Panc1 (cell line): Measurements from ENCODE around the gene HOXC9. TPM values are rescaled to one million over a fixed set of nuclear protein-coding genes. Genes with fewer than 3 reads are reported as not detected.

Source experiments
- ATAC-seq: fragments of 200-7000 bp; cut with Tn5 transposase; 2 replicates; pipeline ENCODE4 v1.9.1; 2020; ENCODE audit warnings: mild to moderate bottlenecking, moderate library complexity
- BruUV-seq: library from RNA; stranded (reverse); fragments of 400-500 nt; replicated peaks from 2 replicates; lab custom pipeline; 2021; lab: Mats Ljungman, UMichigan
- CTCF ChIA-PET: fragments of 300-600 bp; sonication (Branson Sonifier 250); formaldehyde crosslinking; loops from one replicate; lab custom pipeline; 2022; ENCODE audit warnings: antibody characterized with exemption; lab: Charles Lee
- POLR2A ChIA-PET: fragments of 300-600 bp; sonication (Branson Sonifier 250); formaldehyde crosslinking; loops from one replicate; lab custom pipeline; 2022; ENCODE audit warnings: antibody characterized with exemption; lab: Charles Lee
- DNase-seq: peaks from one replicate; pipeline ENCODE4 v3.0.0-alpha.2; 2010; ENCODE audit warnings: low read depth, low spot score
- H3K27ac ChIP-seq: 2 replicates; pipeline ENCODE4 v1.5.1; 2011; ENCODE audit warnings: mild to moderate bottlenecking, low read length, inconsistent platforms
- H3K27me3 ChIP-seq: fragments of 200-500 bp; sonication (Bioruptor generic); 2 replicates; pipeline ENCODE4 v1.6.0; 2014; ENCODE audit warnings: low read length, inconsistent platforms; ENCODE audit not compliant: control insufficient read depth, insufficient read depth
- H3K36me3 ChIP-seq: fragments of 200-500 bp; sonication (Bioruptor generic); 2 replicates; pipeline ENCODE4 v1.5.1; 2014; ENCODE audit warnings: inconsistent platforms, mild to moderate bottlenecking, low read length, moderate library complexity; ENCODE audit not compliant: control insufficient read depth, insufficient read depth
- H3K4me1 ChIP-seq: 2 replicates; pipeline ENCODE4 v1.5.1; 2011; ENCODE audit warnings: inconsistent platforms, mild to moderate bottlenecking, low read length, moderate library complexity; ENCODE audit not compliant: control insufficient read depth, insufficient read depth
- H3K4me3 ChIP-seq, 2 experiments: 2 replicates each; pipeline ENCODE4 v1.5.1; 2011 to 2012; ENCODE audit warnings: low read depth in 2 of 2, low read length in 2 of 2, mild to moderate bottlenecking in 2 of 2, inconsistent platforms in 1 of 2, moderate library complexity in 1 of 2
- H3K9me3 ChIP-seq: fragments of 200-500 bp; sonication (Bioruptor generic); 2 replicates; pipeline ENCODE4 v1.5.1; 2014; ENCODE audit warnings: low read depth, mild to moderate bottlenecking, inconsistent platforms, low read length, moderate library complexity; ENCODE audit not compliant: control insufficient read depth, insufficient read depth
- POLR2AphosphoS5 ChIP-seq: IDR thresholded peaks from 2 replicates; pipeline ENCODE4 v1.6.1; 2012; ENCODE audit warnings: mild to moderate bottlenecking, low read depth, low read length, moderate library complexity
- REST ChIP-seq, 2 experiments: IDR thresholded peaks; 2 replicates each; pipeline ENCODE4 v1.6.1; 2011 to 2012; ENCODE audit warnings: low read depth in 2 of 2, control low read depth in 1 of 2, low read length in 1 of 2, mild to moderate bottlenecking in 1 of 2, moderate library complexity in 1 of 2; ENCODE audit not compliant: insufficient read depth in 1 of 2
- SIN3A ChIP-seq: IDR thresholded peaks from 2 replicates; pipeline ENCODE4 v1.6.1; 2012; ENCODE audit warnings: low read depth, mild to moderate bottlenecking, low read length, moderate library complexity, borderline replicate concordance; ENCODE audit not compliant: insufficient read depth
- TCF7L2 ChIP-seq: IDR thresholded peaks from 2 replicates; pipeline ENCODE4 v1.6.1; 2011; ENCODE audit warnings: mild to moderate bottlenecking, low read depth, low read length, inconsistent platforms
- in situ Hi-C: cut with HindIII; loops from 2 replicates; pipeline ENCODE4 v1.10.0; 2016; ENCODE audit warnings: low sequenced_read_pairs, low pct_unique_long_range_greater_than_20kb
- intact Hi-C: fragments of 100-400 bp; cut with micrococcal nuclease; formaldehyde crosslinking; loops from one replicate; pipeline ENCODE4 v1.10.0; 2022; ENCODE audit not compliant: unreplicated experiment
- total RNA-seq: library from RNA; stranded (reverse); gene quantifications from one replicate; pipeline ENCODE4 v1.2.1, GENCODE V29; 2021; ENCODE audit not compliant: unreplicated experiment
- TF ChIP-seq, protein P1 (sequence below): fragments of 450-650 bp; IDR thresholded peaks from 2 replicates; pipeline ENCODE4 v1.5.1; 2017; ENCODE audit warnings: mild to moderate bottlenecking

HOXC9 gene
- total RNA-seq, 1 experiment from 2014 or later: 37.2 TPM

DNA sequence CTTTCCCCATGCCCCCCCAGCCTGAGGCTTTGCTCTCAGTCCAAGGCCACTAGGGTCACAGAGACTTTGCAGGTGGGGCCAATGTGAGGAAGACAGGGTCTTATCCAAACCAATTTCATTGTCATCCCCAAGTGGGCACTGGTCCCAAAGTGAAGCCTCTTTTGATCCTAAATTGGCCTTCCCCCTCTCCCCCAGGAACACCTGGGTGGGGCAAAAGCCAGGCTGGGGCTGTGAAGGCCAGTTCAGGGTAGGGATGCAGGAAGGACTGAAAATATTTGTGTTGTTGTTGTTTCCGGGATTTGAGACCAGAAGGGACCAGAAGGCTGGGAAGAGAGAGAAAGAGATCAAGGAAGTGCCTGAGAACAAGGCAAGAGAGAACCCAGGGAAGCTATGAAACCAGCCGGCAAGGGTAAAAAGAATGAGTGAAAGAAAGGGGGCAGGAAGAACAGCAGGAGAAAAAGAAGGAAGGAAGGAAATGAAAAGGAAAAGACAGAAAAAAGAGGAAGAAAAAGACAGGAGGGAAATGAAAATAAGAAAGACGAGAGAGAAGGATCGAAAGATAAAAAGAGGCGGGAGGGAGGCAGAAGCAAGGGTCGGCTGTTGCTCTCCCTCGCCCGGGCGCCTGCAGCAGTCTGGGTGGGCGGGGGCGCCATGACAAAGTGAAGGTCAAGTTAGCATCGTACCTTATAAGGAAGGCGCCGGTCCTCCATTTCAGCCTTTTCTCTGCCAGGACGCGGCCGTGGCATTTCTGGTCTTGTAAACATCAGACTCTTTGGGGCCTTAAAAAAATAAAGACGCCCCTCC is 34.5 kb upstream of the HOXC9 start:
- H3K4me1 ChIP-seq: peaks cover 79% of the 10 kb centered on the region
- H3K9me3 ChIP-seq: no peaks in the 10 kb centered on the region
- no peaks in the 10 kb centered on the region for H3K27me3 ChIP-seq
- CTCF ChIA-PET: no interaction called here
- TF ChIP-seq POLR2AphosphoS5 (no peak), SIN3A (no peak), REST (IDR thresholded peaks at IDR 0.05; ENCODE audit: insufficient read depth in 1 of 2, low read depth in 2 of 2, low read length in 1 of 2) (no peak)
- TF ChIP-seq, protein P1, sequence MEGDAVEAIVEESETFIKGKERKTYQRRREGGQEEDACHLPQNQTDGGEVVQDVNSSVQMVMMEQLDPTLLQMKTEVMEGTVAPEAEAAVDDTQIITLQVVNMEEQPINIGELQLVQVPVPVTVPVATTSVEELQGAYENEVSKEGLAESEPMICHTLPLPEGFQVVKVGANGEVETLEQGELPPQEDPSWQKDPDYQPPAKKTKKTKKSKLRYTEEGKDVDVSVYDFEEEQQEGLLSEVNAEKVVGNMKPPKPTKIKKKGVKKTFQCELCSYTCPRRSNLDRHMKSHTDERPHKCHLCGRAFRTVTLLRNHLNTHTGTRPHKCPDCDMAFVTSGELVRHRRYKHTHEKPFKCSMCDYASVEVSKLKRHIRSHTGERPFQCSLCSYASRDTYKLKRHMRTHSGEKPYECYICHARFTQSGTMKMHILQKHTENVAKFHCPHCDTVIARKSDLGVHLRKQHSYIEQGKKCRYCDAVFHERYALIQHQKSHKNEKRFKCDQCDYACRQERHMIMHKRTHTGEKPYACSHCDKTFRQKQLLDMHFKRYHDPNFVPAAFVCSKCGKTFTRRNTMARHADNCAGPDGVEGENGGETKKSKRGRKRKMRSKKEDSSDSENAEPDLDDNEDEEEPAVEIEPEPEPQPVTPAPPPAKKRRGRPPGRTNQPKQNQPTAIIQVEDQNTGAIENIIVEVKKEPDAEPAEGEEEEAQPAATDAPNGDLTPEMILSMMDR: no peak
- DNase-seq (no peak), ATAC-seq (no peak)
- intact Hi-C loops: no loop called here
- H3K36me3 ChIP-seq: peaks cover 4% of the 10 kb centered on the region; the same call in 1 of the 2 replicates
- in situ Hi-C loops: no loop called here
- POLR2A ChIA-PET: interaction anchor here (0.6 kb wide), 2 partner anchors 15 to 350 kb away, joined by 3 to 7 read pairs; no protein-coding TSS in a partner anchor
- no peak overlapping the region for H3K4me3 ChIP-seq
- BruUV-seq: no TSS peak
- peak overlapping the region; percentile 100 for H3K27ac ChIP-seq

DNA sequence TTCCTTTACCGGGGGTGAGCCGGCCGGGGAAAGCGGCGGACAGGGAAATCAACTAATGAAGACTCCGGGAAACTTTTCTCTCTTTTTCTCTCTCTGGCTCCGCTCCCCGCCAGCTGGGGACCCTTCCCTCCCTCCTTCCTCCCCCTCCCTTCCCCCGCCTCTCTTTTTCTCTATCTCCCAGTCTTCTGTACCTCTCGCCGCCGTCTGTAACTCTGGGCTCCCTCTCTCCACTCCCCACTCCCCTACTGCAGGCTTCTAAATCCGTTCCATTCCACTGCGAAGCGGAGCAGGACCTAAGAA is 33.9 kb upstream of the HOXC9 start:
- ChIA-PET CTCF (no interaction called here), POLR2A (interaction anchor here (0.6 to 1.1 kb wide), 2 partner anchors 14 to 349 kb away, joined by 5 to 7 read pairs; no protein-coding TSS in a partner anchor)
- BruUV-seq: no TSS peak
- in situ Hi-C loops: no loop called here
- Histone ChIP-seq H3K4me3 (no peak overlapping the region), H3K27ac (peak overlapping the region; percentile 100), H3K27me3 (no peaks in the 10 kb centered on the region), H3K4me1 (peaks cover 84% of the 10 kb centered on the region), H3K9me3 (no peaks in the 10 kb centered on the region), H3K36me3 (peaks cover 4% of the 10 kb centered on the region; the same call in 1 of the 2 replicates)
- intact Hi-C loops: no loop called here
- no peak for ATAC-seq
- no peak for DNase-seq
- TF ChIP-seq REST (IDR thresholded peaks at IDR 0.05; ENCODE audit: insufficient read depth in 1 of 2, low read depth in 2 of 2, low read length in 1 of 2) (no peak), POLR2AphosphoS5 (no peak), SIN3A (no peak), TCF7L2 (no peak)
- TF ChIP-seq, protein P1: no peak
